ENCODE data around the gene SMAD6.

SMAD6 gene

DNA sequence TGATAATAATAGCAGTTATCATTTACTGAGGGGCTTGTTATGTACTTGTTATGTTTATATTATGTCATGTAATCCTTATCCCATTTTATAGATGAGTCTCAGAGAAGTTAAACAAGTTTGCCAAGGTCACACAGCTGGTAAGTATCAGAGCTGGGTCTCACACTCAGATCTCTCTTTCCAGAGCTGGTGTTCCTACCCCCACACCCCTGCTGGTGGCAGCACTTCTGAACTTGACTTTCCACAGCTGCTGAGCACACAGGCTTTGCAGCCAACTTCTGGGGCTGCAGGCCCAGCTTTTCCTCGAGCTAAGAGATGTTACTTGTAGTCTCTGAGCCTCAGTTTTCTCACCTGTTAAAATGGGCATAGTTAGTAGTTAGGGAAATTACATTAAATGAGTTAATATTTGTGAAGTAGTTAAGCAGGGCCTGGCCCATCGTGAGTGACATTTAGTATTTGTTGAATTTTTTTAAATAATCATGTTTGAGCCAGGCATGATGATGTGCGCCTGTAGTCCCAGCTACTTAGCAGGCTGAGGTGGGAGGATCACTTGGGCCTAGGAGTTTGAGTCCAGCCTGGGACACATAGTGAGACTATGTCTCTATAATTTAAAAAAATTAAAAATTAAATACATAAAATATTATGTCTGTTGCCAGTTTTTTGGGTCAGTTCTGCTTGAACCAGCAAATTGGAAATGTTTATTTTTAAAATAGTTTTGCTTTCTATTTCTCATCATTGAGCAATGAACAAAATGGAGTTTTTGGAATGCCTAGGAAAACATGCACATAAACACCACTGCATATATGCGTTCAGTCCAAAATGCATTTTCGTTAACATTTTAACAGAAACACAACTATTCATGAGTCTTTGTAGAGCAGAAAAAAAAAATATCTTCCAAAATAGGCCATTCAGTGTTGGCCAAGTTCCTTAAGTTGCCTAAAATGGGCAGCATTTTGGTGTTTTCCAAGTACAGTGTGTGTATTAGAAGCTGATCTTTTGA, 87.3 kb downstream of the SMAD6 start:
- Histone ChIP-seq H3K9me3 (replicated peaks; ENCODE audit: insufficient read depth, low read length) (no peaks in the 10 kb centered on the region), H3K36me3 (replicated peaks; ENCODE audit: insufficient read depth, low read length) (no peaks in the 10 kb centered on the region), H2AFZ (ENCODE audit: low read length) (no peak overlapping the region), H3K4me3 (ENCODE audit: low read length) (no peak overlapping the region), H3K9ac (ENCODE audit: low read length) (no peak overlapping the region), H3K27me3 (replicated peaks; ENCODE audit: insufficient read depth, low read length) (no peaks in the 10 kb centered on the region), H3F3A (ENCODE audit: insufficient read depth, low read length) (no peaks in the 10 kb centered on the region), H3K79me2 (ENCODE audit: low read length) (no peaks in the 10 kb centered on the region), H3K27ac (ENCODE audit: low read length) (no peak overlapping the region), H3K4me1 (ENCODE audit: low read length) (no peaks in the 10 kb centered on the region), H3K9me2 (replicated peaks; ENCODE audit: insufficient read depth, low read length) (no peaks in the 10 kb centered on the region), H3K4me2 (ENCODE audit: low read depth, low read length) (no peak overlapping the region), H4K20me1 (ENCODE audit: insufficient read depth, low read length) (no peaks in the 10 kb centered on the region)
- TF ChIP-seq EZH2 (optimal IDR thresholded peaks at IDR 0.05; ENCODE audit: low read depth, low read length): no peak
- TF ChIP-seq EZH2phosphoT487 (IDR thresholded peaks at IDR 0.05; ENCODE audit: low read length): no peak
- TF ChIP-seq, protein P1, sequence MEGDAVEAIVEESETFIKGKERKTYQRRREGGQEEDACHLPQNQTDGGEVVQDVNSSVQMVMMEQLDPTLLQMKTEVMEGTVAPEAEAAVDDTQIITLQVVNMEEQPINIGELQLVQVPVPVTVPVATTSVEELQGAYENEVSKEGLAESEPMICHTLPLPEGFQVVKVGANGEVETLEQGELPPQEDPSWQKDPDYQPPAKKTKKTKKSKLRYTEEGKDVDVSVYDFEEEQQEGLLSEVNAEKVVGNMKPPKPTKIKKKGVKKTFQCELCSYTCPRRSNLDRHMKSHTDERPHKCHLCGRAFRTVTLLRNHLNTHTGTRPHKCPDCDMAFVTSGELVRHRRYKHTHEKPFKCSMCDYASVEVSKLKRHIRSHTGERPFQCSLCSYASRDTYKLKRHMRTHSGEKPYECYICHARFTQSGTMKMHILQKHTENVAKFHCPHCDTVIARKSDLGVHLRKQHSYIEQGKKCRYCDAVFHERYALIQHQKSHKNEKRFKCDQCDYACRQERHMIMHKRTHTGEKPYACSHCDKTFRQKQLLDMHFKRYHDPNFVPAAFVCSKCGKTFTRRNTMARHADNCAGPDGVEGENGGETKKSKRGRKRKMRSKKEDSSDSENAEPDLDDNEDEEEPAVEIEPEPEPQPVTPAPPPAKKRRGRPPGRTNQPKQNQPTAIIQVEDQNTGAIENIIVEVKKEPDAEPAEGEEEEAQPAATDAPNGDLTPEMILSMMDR (IDR thresholded peaks at IDR 0.05; ENCODE audit: low read length): no peak
- no peak for DNase-seq

DNA sequence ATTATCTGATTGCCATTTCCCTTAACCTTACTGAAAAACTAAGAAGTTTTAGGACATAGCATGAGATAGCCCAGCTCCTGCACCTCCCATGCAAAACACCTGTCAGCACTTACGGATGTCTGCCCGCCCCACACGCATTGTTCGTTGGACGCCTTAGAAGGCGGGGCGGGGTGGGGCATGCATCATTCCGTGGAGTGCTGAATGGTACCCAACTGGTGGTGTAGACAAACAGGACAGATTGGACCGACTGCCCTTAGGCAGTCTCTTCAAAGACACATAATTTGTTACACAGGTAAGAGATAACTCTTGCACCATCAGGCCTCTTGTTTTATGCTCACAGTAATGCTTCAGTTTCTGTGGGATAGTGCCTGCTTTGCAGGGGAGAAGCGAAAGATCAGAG, 93.8 kb downstream of the SMAD6 start:
- DNase-seq: no peak
- Histone ChIP-seq H3K4me3 (ENCODE audit: low read length) (no peak overlapping the region), H3F3A (ENCODE audit: insufficient read depth, low read length) (no peaks in the 10 kb centered on the region), H3K27me3 (replicated peaks; ENCODE audit: insufficient read depth, low read length) (no peaks in the 10 kb centered on the region), H2AFZ (ENCODE audit: low read length) (no peak overlapping the region), H3K9me2 (replicated peaks; ENCODE audit: insufficient read depth, low read length) (no peaks in the 10 kb centered on the region), H3K4me2 (ENCODE audit: low read depth, low read length) (no peak overlapping the region), H3K9ac (ENCODE audit: low read length) (no peak overlapping the region), H3K79me2 (ENCODE audit: low read length) (no peaks in the 10 kb centered on the region), H4K20me1 (ENCODE audit: insufficient read depth, low read length) (no peaks in the 10 kb centered on the region), H3K4me1 (ENCODE audit: low read length) (no peaks in the 10 kb centered on the region), H3K36me3 (replicated peaks; ENCODE audit: insufficient read depth, low read length) (no peaks in the 10 kb centered on the region), H3K27ac (ENCODE audit: low read length) (no peak overlapping the region), H3K9me3 (replicated peaks; ENCODE audit: insufficient read depth, low read length) (no peaks in the 10 kb centered on the region)
- no peak for TF ChIP-seq EZH2 (optimal IDR thresholded peaks at IDR 0.05; ENCODE audit: low read depth, low read length)
- TF ChIP-seq, protein P1 (IDR thresholded peaks at IDR 0.05; ENCODE audit: low read length): no peak
- TF ChIP-seq EZH2phosphoT487 (IDR thresholded peaks at IDR 0.05; ENCODE audit: low read length): no peak

DNA sequence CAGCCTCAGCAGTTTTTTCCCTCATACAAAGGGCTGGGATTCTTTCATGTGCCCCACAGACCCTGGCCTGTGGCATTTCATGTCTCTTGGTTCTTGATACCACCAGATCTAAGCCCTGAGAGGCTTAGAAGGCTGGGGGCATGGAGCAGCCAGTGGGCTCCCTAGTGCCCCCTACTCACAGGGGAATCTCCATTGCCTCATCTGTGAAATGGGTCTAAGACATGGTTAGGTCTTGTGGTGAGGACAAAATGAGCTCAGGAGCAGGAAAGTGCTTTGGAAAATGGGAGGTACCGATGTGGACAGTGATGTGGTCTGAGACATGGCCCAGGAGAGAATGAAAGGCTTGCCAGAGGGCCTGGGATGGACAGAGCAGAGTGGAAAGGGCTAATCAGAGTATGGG, 94.3 kb downstream of the SMAD6 start:
- Histone ChIP-seq H3K27me3 (replicated peaks; ENCODE audit: insufficient read depth, low read length) (no peaks in the 10 kb centered on the region), H3K4me2 (ENCODE audit: low read depth, low read length) (no peak overlapping the region), H4K20me1 (ENCODE audit: insufficient read depth, low read length) (no peaks in the 10 kb centered on the region), H3K36me3 (replicated peaks; ENCODE audit: insufficient read depth, low read length) (no peaks in the 10 kb centered on the region), H3K9me3 (replicated peaks; ENCODE audit: insufficient read depth, low read length) (no peaks in the 10 kb centered on the region), H3K4me3 (ENCODE audit: low read length) (no peak overlapping the region), H3K4me1 (ENCODE audit: low read length) (no peaks in the 10 kb centered on the region), H3F3A (ENCODE audit: insufficient read depth, low read length) (no peaks in the 10 kb centered on the region), H3K9ac (ENCODE audit: low read length) (no peak overlapping the region), H3K9me2 (replicated peaks; ENCODE audit: insufficient read depth, low read length) (no peaks in the 10 kb centered on the region), H3K79me2 (ENCODE audit: low read length) (no peaks in the 10 kb centered on the region), H3K27ac (ENCODE audit: low read length) (no peak overlapping the region), H2AFZ (ENCODE audit: low read length) (no peak overlapping the region)
- DNase-seq: no peak
- TF ChIP-seq EZH2phosphoT487 (IDR thresholded peaks at IDR 0.05; ENCODE audit: low read length) (no peak), EZH2 (optimal IDR thresholded peaks at IDR 0.05; ENCODE audit: low read depth, low read length) (no peak)
- TF ChIP-seq, protein P1 (IDR thresholded peaks at IDR 0.05; ENCODE audit: low read length): no peak

Data from MM.1S (cell line).